ENCODE data around the gene ASCC3.

The ASCC3 gene

GRCh38 chr6:100851819-100852218 is 29.3 kb downstream of the ASCC3 start:
- TF ChIP-seq CEBPB (IDR thresholded peaks at IDR 0.05) (no peak), RAD21 (IDR thresholded peaks at IDR 0.05; ENCODE audit: low read depth) (no peak), TCF12 (IDR thresholded peaks at IDR 0.05; ENCODE audit: low read depth) (no peak), TAF1 (IDR thresholded peaks at IDR 0.05; ENCODE audit: low read depth) (no peak), EGR1 (IDR thresholded peaks at IDR 0.05) (no peak), EP300 (IDR thresholded peaks at IDR 0.05; ENCODE audit: borderline replicate concordance) (no peak), ZBTB7A (IDR thresholded peaks at IDR 0.05; ENCODE audit: low read depth) (no peak), YY1 (IDR thresholded peaks at IDR 0.05; ENCODE audit: low read depth) (no peak), CREB1 (IDR thresholded peaks at IDR 0.05; ENCODE audit: low read depth) (no peak)
- TF ChIP-seq, protein P1, sequence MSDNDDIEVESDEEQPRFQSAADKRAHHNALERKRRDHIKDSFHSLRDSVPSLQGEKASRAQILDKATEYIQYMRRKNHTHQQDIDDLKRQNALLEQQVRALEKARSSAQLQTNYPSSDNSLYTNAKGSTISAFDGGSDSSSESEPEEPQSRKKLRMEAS (IDR thresholded peaks at IDR 0.05): no peak

DNA sequence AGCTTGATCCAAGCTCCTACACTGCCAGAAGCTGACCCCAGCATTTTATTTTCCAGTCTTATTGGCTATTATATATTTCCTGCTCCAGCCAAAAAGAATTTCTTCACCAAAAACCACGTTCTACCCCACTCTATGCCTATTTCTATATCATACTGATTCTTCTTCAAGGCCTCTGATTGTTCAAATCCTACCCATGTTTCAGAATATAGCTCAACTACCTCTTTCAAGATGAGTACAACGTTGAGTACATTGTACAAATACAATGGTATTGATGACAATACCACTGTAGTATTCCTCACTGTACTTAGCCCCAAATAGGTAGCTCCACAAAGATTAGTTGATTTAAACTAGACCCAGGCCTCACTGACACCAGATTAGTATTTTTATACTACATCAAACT is 31.0 kb downstream of the ASCC3 start:
- no peak for TF ChIP-seq CREB1 (IDR thresholded peaks at IDR 0.05; ENCODE audit: low read depth)
- TF ChIP-seq YY1 (IDR thresholded peaks at IDR 0.05; ENCODE audit: low read depth): no peak
- TF ChIP-seq, protein P2, sequence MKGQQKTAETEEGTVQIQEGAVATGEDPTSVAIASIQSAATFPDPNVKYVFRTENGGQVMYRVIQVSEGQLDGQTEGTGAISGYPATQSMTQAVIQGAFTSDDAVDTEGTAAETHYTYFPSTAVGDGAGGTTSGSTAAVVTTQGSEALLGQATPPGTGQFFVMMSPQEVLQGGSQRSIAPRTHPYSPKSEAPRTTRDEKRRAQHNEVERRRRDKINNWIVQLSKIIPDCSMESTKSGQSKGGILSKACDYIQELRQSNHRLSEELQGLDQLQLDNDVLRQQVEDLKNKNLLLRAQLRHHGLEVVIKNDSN (IDR thresholded peaks at IDR 0.05): no peak
- TF ChIP-seq NFIC (IDR thresholded peaks at IDR 0.05): no peak
- no peak for TF ChIP-seq TEAD4 (IDR thresholded peaks at IDR 0.05)
- TF ChIP-seq, protein P1 (IDR thresholded peaks at IDR 0.05): no peak
- no peak for TF ChIP-seq FOXM1 (IDR thresholded peaks at IDR 0.05; ENCODE audit: borderline replicate concordance, low read depth)
- TF ChIP-seq EGR1 (IDR thresholded peaks at IDR 0.05): no peak
- no peak for TF ChIP-seq TAF1 (IDR thresholded peaks at IDR 0.05; ENCODE audit: low read depth)
- TF ChIP-seq EP300 (IDR thresholded peaks at IDR 0.05; ENCODE audit: borderline replicate concordance): no peak

DNA sequence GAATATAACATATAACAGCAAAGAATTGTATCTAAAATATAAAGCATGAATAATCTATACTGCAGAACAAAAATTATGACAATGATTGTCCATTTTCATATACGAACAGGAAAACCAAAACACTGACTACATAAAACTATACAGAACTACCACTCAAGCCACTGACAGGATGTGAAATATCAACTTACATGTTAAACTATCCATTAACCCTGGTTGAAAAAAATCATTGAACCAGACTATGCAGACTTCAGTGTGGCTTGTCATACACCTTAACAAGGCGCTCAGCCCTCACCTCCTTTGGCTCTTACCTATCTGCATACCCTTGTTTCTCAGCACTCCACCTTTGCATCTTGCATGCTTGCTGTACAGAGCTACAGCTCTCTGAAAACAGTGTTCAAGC is 34.9 kb downstream of the ASCC3 start:
- no peak for TF ChIP-seq YY1 (IDR thresholded peaks at IDR 0.05; ENCODE audit: low read depth)
- no peak for TF ChIP-seq TCF12 (IDR thresholded peaks at IDR 0.05; ENCODE audit: low read depth)
- no peak for TF ChIP-seq NFIC (IDR thresholded peaks at IDR 0.05)
- TF ChIP-seq, protein P3, sequence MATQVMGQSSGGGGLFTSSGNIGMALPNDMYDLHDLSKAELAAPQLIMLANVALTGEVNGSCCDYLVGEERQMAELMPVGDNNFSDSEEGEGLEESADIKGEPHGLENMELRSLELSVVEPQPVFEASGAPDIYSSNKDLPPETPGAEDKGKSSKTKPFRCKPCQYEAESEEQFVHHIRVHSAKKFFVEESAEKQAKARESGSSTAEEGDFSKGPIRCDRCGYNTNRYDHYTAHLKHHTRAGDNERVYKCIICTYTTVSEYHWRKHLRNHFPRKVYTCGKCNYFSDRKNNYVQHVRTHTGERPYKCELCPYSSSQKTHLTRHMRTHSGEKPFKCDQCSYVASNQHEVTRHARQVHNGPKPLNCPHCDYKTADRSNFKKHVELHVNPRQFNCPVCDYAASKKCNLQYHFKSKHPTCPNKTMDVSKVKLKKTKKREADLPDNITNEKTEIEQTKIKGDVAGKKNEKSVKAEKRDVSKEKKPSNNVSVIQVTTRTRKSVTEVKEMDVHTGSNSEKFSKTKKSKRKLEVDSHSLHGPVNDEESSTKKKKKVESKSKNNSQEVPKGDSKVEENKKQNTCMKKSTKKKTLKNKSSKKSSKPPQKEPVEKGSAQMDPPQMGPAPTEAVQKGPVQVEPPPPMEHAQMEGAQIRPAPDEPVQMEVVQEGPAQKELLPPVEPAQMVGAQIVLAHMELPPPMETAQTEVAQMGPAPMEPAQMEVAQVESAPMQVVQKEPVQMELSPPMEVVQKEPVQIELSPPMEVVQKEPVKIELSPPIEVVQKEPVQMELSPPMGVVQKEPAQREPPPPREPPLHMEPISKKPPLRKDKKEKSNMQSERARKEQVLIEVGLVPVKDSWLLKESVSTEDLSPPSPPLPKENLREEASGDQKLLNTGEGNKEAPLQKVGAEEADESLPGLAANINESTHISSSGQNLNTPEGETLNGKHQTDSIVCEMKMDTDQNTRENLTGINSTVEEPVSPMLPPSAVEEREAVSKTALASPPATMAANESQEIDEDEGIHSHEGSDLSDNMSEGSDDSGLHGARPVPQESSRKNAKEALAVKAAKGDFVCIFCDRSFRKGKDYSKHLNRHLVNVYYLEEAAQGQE (IDR thresholded peaks at IDR 0.05; ENCODE audit: low read depth): no peak
- TF ChIP-seq TEAD4 (IDR thresholded peaks at IDR 0.05): no peak
- TF ChIP-seq, protein P1 (IDR thresholded peaks at IDR 0.05): no peak
- TF ChIP-seq, protein P2 (IDR thresholded peaks at IDR 0.05): no peak
- TF ChIP-seq EGR1 (IDR thresholded peaks at IDR 0.05): no peak
- TF ChIP-seq RAD21 (IDR thresholded peaks at IDR 0.05; ENCODE audit: low read depth): no peak
- no peak for TF ChIP-seq FOXM1 (IDR thresholded peaks at IDR 0.05; ENCODE audit: borderline replicate concordance, low read depth)
- TF ChIP-seq TAF1 (IDR thresholded peaks at IDR 0.05; ENCODE audit: low read depth): no peak
- TF ChIP-seq ZBTB7A (IDR thresholded peaks at IDR 0.05; ENCODE audit: low read depth): no peak
- no peak for TF ChIP-seq CREB1 (IDR thresholded peaks at IDR 0.05; ENCODE audit: low read depth)
- TF ChIP-seq EP300 (IDR thresholded peaks at IDR 0.05; ENCODE audit: borderline replicate concordance): no peak
- no peak for TF ChIP-seq CEBPB (IDR thresholded peaks at IDR 0.05)

GRCh38 chr6:100845676-100846075 is 35.5 kb downstream of the ASCC3 start:
- TF ChIP-seq NFIC (IDR thresholded peaks at IDR 0.05) (no peak), CREB1 (IDR thresholded peaks at IDR 0.05; ENCODE audit: low read depth) (no peak), RAD21 (IDR thresholded peaks at IDR 0.05; ENCODE audit: low read depth) (no peak), TEAD4 (IDR thresholded peaks at IDR 0.05) (no peak), EP300 (IDR thresholded peaks at IDR 0.05; ENCODE audit: borderline replicate concordance) (no peak), ZBTB7A (IDR thresholded peaks at IDR 0.05; ENCODE audit: low read depth) (no peak), EGR1 (IDR thresholded peaks at IDR 0.05) (no peak), CEBPB (IDR thresholded peaks at IDR 0.05) (no peak), TCF12 (IDR thresholded peaks at IDR 0.05; ENCODE audit: low read depth) (no peak), FOXM1 (IDR thresholded peaks at IDR 0.05; ENCODE audit: borderline replicate concordance, low read depth) (no peak), TAF1 (IDR thresholded peaks at IDR 0.05; ENCODE audit: low read depth) (no peak), YY1 (IDR thresholded peaks at IDR 0.05; ENCODE audit: low read depth) (no peak)
- TF ChIP-seq, protein P3 (IDR thresholded peaks at IDR 0.05; ENCODE audit: low read depth): no peak
- TF ChIP-seq, protein P1 (IDR thresholded peaks at IDR 0.05): no peak
- TF ChIP-seq, protein P2 (IDR thresholded peaks at IDR 0.05): no peak

- TF ChIP-seq ZBTB7A (IDR thresholded peaks at IDR 0.05; ENCODE audit: low read depth) (no peak), TCF12 (IDR thresholded peaks at IDR 0.05; ENCODE audit: low read depth) (no peak), CEBPB (IDR thresholded peaks at IDR 0.05) (no peak), NFIC (IDR thresholded peaks at IDR 0.05) (no peak), TEAD4 (IDR thresholded peaks at IDR 0.05) (no peak), RAD21 (IDR thresholded peaks at IDR 0.05; ENCODE audit: low read depth) (no peak), CREB1 (IDR thresholded peaks at IDR 0.05; ENCODE audit: low read depth) (no peak), YY1 (IDR thresholded peaks at IDR 0.05; ENCODE audit: low read depth) (no peak), TAF1 (IDR thresholded peaks at IDR 0.05; ENCODE audit: low read depth) (no peak), EGR1 (IDR thresholded peaks at IDR 0.05) (no peak), EP300 (IDR thresholded peaks at IDR 0.05; ENCODE audit: borderline replicate concordance) (no peak), FOXM1 (IDR thresholded peaks at IDR 0.05; ENCODE audit: borderline replicate concordance, low read depth) (no peak)
- TF ChIP-seq, protein P1 (IDR thresholded peaks at IDR 0.05): no peak
- TF ChIP-seq, protein P2 (IDR thresholded peaks at IDR 0.05): no peak
- TF ChIP-seq, protein P3 (IDR thresholded peaks at IDR 0.05; ENCODE audit: low read depth): no peak
Observed at GRCh38 chr6:100839419-100839818, 41.7 kb downstream of the ASCC3 start.
